ENCODE results near the gene JMJD4. TPM values are rescaled to one million over a fixed set of nuclear protein-coding genes. Genes with fewer than 3 reads are reported as not detected.

The JMJD4 gene
- total and polyA plus RNA-seq, 2 of the 8 experiments (the other 6 are each of a cell fraction or from before 2014, with no cell fraction given): 13.2 to 23.3 TPM

- no peak for TF ChIP-seq ZNF274 (IDR thresholded peaks at IDR 0.05; ENCODE audit: borderline replicate concordance, extremely low read depth, low read length)
- TF ChIP-seq SRF (IDR thresholded peaks at IDR 0.05; ENCODE audit: low read depth, low read length): no peak
- no peak for TF ChIP-seq EGR1 (IDR thresholded peaks at IDR 0.05; ENCODE audit: borderline replicate concordance, low read depth, low read length)
- TF ChIP-seq SP4 (IDR thresholded peaks at IDR 0.05; ENCODE audit: low read length): no peak
- no peak for TF ChIP-seq ASH2L (IDR thresholded peaks at IDR 0.05; ENCODE audit: low read length)
- no peak for TF ChIP-seq RFX5 (IDR thresholded peaks at IDR 0.05; ENCODE audit: borderline replicate concordance, low read depth, low read length)
- no peak for TF ChIP-seq HDAC6 (IDR thresholded peaks at IDR 0.05; ENCODE audit: low read depth, low read length)
- H4K20me1 ChIP-seq (replicated peaks in 1 of 2; ENCODE audit: control insufficient read depth in 1 of 2, insufficient read depth in 2 of 2, low read length in 2 of 2): peaks cover 3 to 29% of the 10 kb centered on the region in 2 experiments
- no peak overlapping the region for H2BK120ac ChIP-seq (replicated peaks; ENCODE audit: low read depth, low read length)
- ChIA-PET CTCF (ENCODE audit: partially characterized antibody) (interaction anchor here (1.1 to 1.9 kb wide), 3 partner anchors 8 to 33 kb away, joined by 3 to 6 read pairs (median 3); no protein-coding TSS in a partner anchor), POLR2A (ENCODE audit: partially characterized antibody) (interaction anchor here (1.0 to 2.0 kb wide), 4 partner anchors 33 to 222 kb away, joined by 3 to 4 read pairs (median 3); partner anchors contain the start of gene ZNF678)
- H2AK5ac ChIP-seq (ENCODE audit: low read depth, low read length): no peak overlapping the region
- no peak for DNase-seq (ENCODE audit: low read depth in 1 of 2, low spot score in 2 of 2)
- peaks cover 0 to 20% (median 15%) of the 10 kb centered on the region in 4 experiments; a peak in 6 of 7 replicates for H3K4me1 ChIP-seq (replicated peaks in 1 of 4; ENCODE audit: control insufficient read depth in 3 of 4, insufficient read depth in 4 of 4, low read length in 3 of 4)
- H3K79me2 ChIP-seq (ENCODE audit: control insufficient read depth in 1 of 2, insufficient read depth in 2 of 2, low read length in 2 of 2): peaks cover 6 to 39% of the 10 kb centered on the region in 2 experiments; a peak in 3 of 4 replicates
- FAIRE-seq: no peak
- H2BK20ac ChIP-seq (ENCODE audit: low read length): no peak overlapping the region
- H3K9me3 ChIP-seq (ENCODE audit: insufficient read depth in 2 of 2, low read depth in 1 of 2, low read length in 1 of 2): no peaks in the 10 kb centered on the region
- no peak overlapping the region for H3K27ac ChIP-seq (ENCODE audit: low read depth, low read length)
- H4K91ac ChIP-seq (replicated peaks; ENCODE audit: insufficient read length, low read length): no peak overlapping the region
- no peak overlapping the region for H2BK12ac ChIP-seq (ENCODE audit: low read depth, low read length)
- no peak overlapping the region for H3K23ac ChIP-seq (ENCODE audit: insufficient read length)
- peaks cover 13% of the 10 kb centered on the region for H3K23me2 ChIP-seq (ENCODE audit: low read depth, low read length)
- no peak overlapping the region for H3K56ac ChIP-seq (replicated peaks; ENCODE audit: insufficient read length, low read depth, low read length)
- no peak overlapping the region; a peak in 1 of 4 replicates for H3K4me2 ChIP-seq (ENCODE audit: insufficient read depth in 1 of 2, low read depth in 2 of 2, low read length in 2 of 2)
- H3K18ac ChIP-seq (ENCODE audit: extremely low read depth, low read length): no peak overlapping the region
- no peak overlapping the region for H3K9ac ChIP-seq (replicated peaks in 1 of 4; ENCODE audit: extremely low read depth in 1 of 4, low read depth in 3 of 4, low read length in 3 of 4)
- H4K8ac ChIP-seq (ENCODE audit: extremely low read depth, insufficient read depth, low read length): no peak overlapping the region; the same call in 1 of the 2 replicates
- no peak overlapping the region for H3K4me3 ChIP-seq (ENCODE audit: extremely low read depth in 1 of 4, insufficient read depth in 2 of 4, low read depth in 3 of 4, low read length in 4 of 4)
- H2AFZ ChIP-seq (ENCODE audit: low read length): no peak overlapping the region
- no peak overlapping the region for H2BK5ac ChIP-seq (ENCODE audit: low read depth, low read length)
- no peak overlapping the region for H3K4ac ChIP-seq (replicated peaks; ENCODE audit: insufficient read length, low read depth, low read length)
- H3K79me1 ChIP-seq (ENCODE audit: low read depth, low read length): peaks cover 22% of the 10 kb centered on the region
- no peaks in the 10 kb centered on the region for H3K27me3 ChIP-seq (replicated peaks in 1 of 4; ENCODE audit: control insufficient read depth in 3 of 4, extremely low read depth in 1 of 4, insufficient read depth in 3 of 4, low read length in 3 of 4)
- WGBS, 2 experiments (ENCODE audit: extremely low coverage in 1 of 2, insufficient coverage in 1 of 2, insufficient read length in 1 of 2, insufficient replicate concordance in 2 of 2, low coverage in 1 of 2, low lambda C conversion rate in 2 of 2, missing lambda C conversion rate in 1 of 2): 87% methylated on average over 11 of the region's 15 CpGs; no CpG with 5 or more reads in 1 of the 2 experiments
- H3K36me3 ChIP-seq (ENCODE audit: control insufficient read depth in 2 of 4, insufficient read depth in 4 of 4, low read length in 3 of 4): peaks cover 6 to 23% (median 11%) of the 10 kb centered on the region in 4 experiments; a peak in 6 of 8 replicates
- no peak overlapping the region for H3K14ac ChIP-seq (ENCODE audit: insufficient read length)
- H2BK15ac ChIP-seq (ENCODE audit: low read length): no peak overlapping the region
- H4K5ac ChIP-seq (ENCODE audit: insufficient read length, low read depth, low read length): no peak overlapping the region
These were observed 1.8 kb downstream of the JMJD4 start for GRCh38 chr1:227733309-227733705.

Data from H1 (cell line).